ENCODE measurements around the gene TBC1D9B. TPM values are rescaled to one million over a fixed set of nuclear protein-coding genes. Genes with fewer than 3 reads are reported as not detected.

Gene TBC1D9B
- total RNA-seq, 1 experiment from 2014 or later, result 70.9 TPM

- no peak for ATAC-seq
- H3K4me1 Mint-ChIP-seq, result peaks cover 3% of the 10 kb centered on the region; the same call in 1 of the 2 replicates
- no peaks in the 10 kb centered on the region for H3K9me3 Mint-ChIP-seq
- H3K36me3 Mint-ChIP-seq, result peaks cover 35% of the 10 kb centered on the region
- CTCF ChIA-PET, result no interaction called here
- DNase-seq (ENCODE audit: low spot score), result no peak
- H3K27ac Mint-ChIP-seq, result no peak overlapping the region
- no peaks in the 10 kb centered on the region for H3K27me3 Mint-ChIP-seq (ENCODE audit: low read depth)
- H3K4me3 Mint-ChIP-seq, result no peak overlapping the region
- POLR2A ChIA-PET, result no interaction called here
- TF ChIP-seq KAT7 (CRISPR knock-in tag; IDR thresholded peaks at IDR 0.05; ENCODE audit: borderline replicate concordance) (no peak), ZNF232 (CRISPR knock-in tag; IDR thresholded peaks at IDR 0.05) (no peak), ZNF425 (CRISPR knock-in tag; conservative IDR thresholded peaks at IDR 0.05) (no peak)
Measured at GRCh38 chr5:179901462-179901861, 6.2 kb downstream of the TBC1D9B start.

GRCh38 chr5:179900711-179901110 is 7.0 kb downstream of the TBC1D9B start:
- TF ChIP-seq USF1 (CRISPR knock-in tag; IDR thresholded peaks at IDR 0.05), result no peak
- no peak for TF ChIP-seq SOX15 (CRISPR knock-in tag; IDR thresholded peaks at IDR 0.05)
- no peak for TF ChIP-seq NFATC4 (CRISPR knock-in tag; IDR thresholded peaks at IDR 0.05)
- TF ChIP-seq GABPB1 (CRISPR knock-in tag; IDR thresholded peaks at IDR 0.05), result no peak
- TF ChIP-seq ZNF512 (CRISPR knock-in tag; IDR thresholded peaks at IDR 0.05; ENCODE audit: borderline replicate concordance), result no peak
- ATAC-seq, result no peak
- peaks cover 6% of the 10 kb centered on the region for H3K4me1 Mint-ChIP-seq
- H3K36me3 Mint-ChIP-seq, result peaks cover 35% of the 10 kb centered on the region
- DNase-seq (ENCODE audit: low spot score), result no peak
- H3K27me3 Mint-ChIP-seq (ENCODE audit: low read depth), result no peaks in the 10 kb centered on the region
- H3K4me3 Mint-ChIP-seq, result no peak overlapping the region
- no peaks in the 10 kb centered on the region for H3K9me3 Mint-ChIP-seq
- ChIA-PET POLR2A (no interaction called here), CTCF (no interaction called here)
- H3K27ac Mint-ChIP-seq, result peak overlapping the region; percentile 70

GRCh38 chr5:179900206-179900605 is 7.5 kb downstream of the TBC1D9B start:
- no peaks in the 10 kb centered on the region for H3K27me3 Mint-ChIP-seq (ENCODE audit: low read depth)
- no peak overlapping the region for H3K27ac Mint-ChIP-seq
- no peaks in the 10 kb centered on the region for H3K9me3 Mint-ChIP-seq
- ATAC-seq (no peak), DNase-seq (ENCODE audit: low spot score) (no peak)
- H3K36me3 Mint-ChIP-seq, result peaks cover 34% of the 10 kb centered on the region
- peaks cover 11% of the 10 kb centered on the region for H3K4me1 Mint-ChIP-seq
- no peak overlapping the region for H3K4me3 Mint-ChIP-seq
- ChIA-PET CTCF (no interaction called here), POLR2A (no interaction called here)
- TF ChIP-seq MXD4 (CRISPR knock-in tag; IDR thresholded peaks at IDR 0.05; ENCODE audit: borderline replicate concordance), result no peak
- no peak for TF ChIP-seq EMX1 (CRISPR knock-in tag; IDR thresholded peaks at IDR 0.05)
- TF ChIP-seq SMAD3 (CRISPR knock-in tag; IDR thresholded peaks at IDR 0.05; ENCODE audit: borderline replicate concordance), result no peak
- no peak for TF ChIP-seq ATF1 (CRISPR knock-in tag; IDR thresholded peaks at IDR 0.05)
- no peak for TF ChIP-seq ZNF532 (CRISPR knock-in tag; IDR thresholded peaks at IDR 0.05; ENCODE audit: borderline replicate concordance)
- no peak for TF ChIP-seq MAX (CRISPR knock-in tag; IDR thresholded peaks at IDR 0.05)
- TF ChIP-seq JAZF1 (CRISPR knock-in tag; IDR thresholded peaks at IDR 0.05), result no peak
- TF ChIP-seq CDX4 (CRISPR knock-in tag; IDR thresholded peaks at IDR 0.05; ENCODE audit: borderline replicate concordance), result no peak
- TF ChIP-seq FOXJ3 (CRISPR knock-in tag; IDR thresholded peaks at IDR 0.05; ENCODE audit: borderline replicate concordance), result no peak
- TF ChIP-seq ZNF263 (CRISPR knock-in tag; IDR thresholded peaks at IDR 0.05; ENCODE audit: low read depth), result no peak
- TF ChIP-seq ERG (CRISPR knock-in tag; IDR thresholded peaks at IDR 0.05), result no peak
- TF ChIP-seq ZNF425 (CRISPR knock-in tag; conservative IDR thresholded peaks at IDR 0.05), result no peak
